VCaP (cell line): ENCODE data around the gene LASP1.

ENCODE experiments used
- H3K27ac ChIP-seq: fragments of 450-650 bp; 2 replicates; pipeline ENCODE4 v1.5.1; 2017
- CTCF ChIP-seq: fragments of 450-650 bp; conservative IDR thresholded peaks from 2 replicates; pipeline ENCODE4 v1.5.1; 2017; ENCODE audit warnings: mild to moderate bottlenecking, moderate library complexity

Gene LASP1

GRCh38 chr17:38898812-38899348 is 29.0 kb downstream of the LASP1 start:
- H3K27ac ChIP-seq, result no peak overlapping the region
- TF ChIP-seq CTCF, result no peak

GRCh38 chr17:38899421-38899820 is 29.6 kb downstream of the LASP1 start:
- no peak for TF ChIP-seq CTCF
- no peak overlapping the region for H3K27ac ChIP-seq

- no peak for TF ChIP-seq CTCF
- H3K27ac ChIP-seq, result no peak overlapping the region
These were observed 31.3 kb downstream of the LASP1 start for GRCh38 chr17:38900978-38901656.

- no peak for TF ChIP-seq CTCF
- no peak overlapping the region for H3K27ac ChIP-seq
These were observed 33.5 kb downstream of the LASP1 start for GRCh38 chr17:38903404-38903803.

DNA sequence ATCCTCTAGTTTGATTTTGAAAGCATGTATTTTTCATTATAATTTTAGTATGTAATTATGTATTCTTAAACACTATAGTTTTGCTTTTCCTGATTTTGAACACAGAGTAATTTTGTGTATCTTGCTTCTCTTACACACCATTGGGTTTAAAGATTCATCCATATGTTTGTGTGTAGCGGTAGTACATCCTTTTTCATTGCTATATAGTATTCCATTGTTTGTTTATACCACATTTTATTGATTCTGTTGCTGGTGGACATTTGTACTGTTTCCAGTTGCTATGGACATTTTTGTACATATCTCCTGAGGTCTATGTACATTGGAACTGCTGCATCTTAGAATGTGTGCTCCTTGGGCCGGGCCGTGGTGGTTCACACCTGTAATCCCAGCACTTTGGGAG is 35.0 kb downstream of the LASP1 start:
- no peak for TF ChIP-seq CTCF
- no peak overlapping the region for H3K27ac ChIP-seq

DNA sequence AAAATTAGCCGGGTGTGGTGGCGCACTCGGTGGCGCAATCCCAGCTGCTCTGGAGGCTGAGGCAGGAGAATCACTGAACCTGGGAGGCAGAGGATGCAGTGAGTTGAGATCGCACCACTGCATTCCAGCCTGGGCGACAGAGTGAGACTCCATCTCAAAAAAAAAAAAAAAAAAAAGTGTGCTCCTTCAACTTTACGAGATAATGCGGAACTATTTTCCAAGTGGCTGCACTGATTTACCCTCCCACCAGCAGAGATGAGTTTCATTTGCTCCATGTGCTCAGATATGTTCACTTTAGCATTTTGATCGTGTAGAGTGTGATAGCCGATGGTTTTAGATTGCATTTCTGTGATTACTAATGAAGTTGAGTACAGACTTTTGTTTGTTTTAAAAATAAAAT is 35.5 kb downstream of the LASP1 start:
- H3K27ac ChIP-seq, result no peak overlapping the region
- no peak for TF ChIP-seq CTCF

- no peak for TF ChIP-seq CTCF
- H3K27ac ChIP-seq, result no peak overlapping the region
These were observed 36.8 kb downstream of the LASP1 start for GRCh38 chr17:38906460-38907228.
